Fibroblast of lung (primary cell): ENCODE results near the gene CDS1.

Source experiments
- CTCF ChIP-seq, 2 donors: IDR thresholded peaks in 1 of 2; conservative IDR thresholded peaks in 1 of 2; 1 replicate in 1 of 2; 2 replicates in 1 of 2; pipeline ENCODE4 v1.5.1; 2011 to 2012; ENCODE audit warnings: low read length in 2 of 2, control low read depth in 1 of 2, inconsistent platforms in 1 of 2, low read depth in 1 of 2, mild to moderate bottlenecking in 1 of 2
- EZH2 ChIP-seq: IDR thresholded peaks from 2 replicates; pipeline ENCODE4 v1.5.1; 2012; ENCODE audit warnings: low read length, control low read depth, mild to moderate bottlenecking; ENCODE audit errors: missing control alignments

- TF ChIP-seq CTCF (conservative IDR thresholded peaks at IDR 0.05 in 1 of 2, IDR thresholded peaks at IDR 0.05 in 1 of 2; ENCODE audit: low read depth in 1 of 2, low read length in 2 of 2) (no peak), EZH2 (no peak)
Measured at GRCh38 chr4:84615355-84615754, 32.4 kb downstream of the CDS1 start.
